IPS-NIHi11 (cell line): ENCODE measurements around the gene RPL32.
A peak's percentile ranks its signal among the peaks of the same experiment; 100 is the strongest.
"Not testable (repeated sequence)": the region's sequence is repeated elsewhere in the genome, so short reads cannot be mapped to it uniquely, and the experiment has no call there.

ENCODE experiments used
- DNase-seq: peaks from one replicate; pipeline ENCODE4 v3.0.0; 2012; ENCODE audit warnings: mixed read lengths, low spot score

RPL32 gene

GRCh38 chr3:12841149-12841969 is at the start of gene RPL32:
Gene RPL32, minus strand, starts transcription at chr3:12841565. Its CDS starts 1,328 bp downstream, at chr3:12840237.
- peak; percentile 86 for DNase-seq

DNA sequence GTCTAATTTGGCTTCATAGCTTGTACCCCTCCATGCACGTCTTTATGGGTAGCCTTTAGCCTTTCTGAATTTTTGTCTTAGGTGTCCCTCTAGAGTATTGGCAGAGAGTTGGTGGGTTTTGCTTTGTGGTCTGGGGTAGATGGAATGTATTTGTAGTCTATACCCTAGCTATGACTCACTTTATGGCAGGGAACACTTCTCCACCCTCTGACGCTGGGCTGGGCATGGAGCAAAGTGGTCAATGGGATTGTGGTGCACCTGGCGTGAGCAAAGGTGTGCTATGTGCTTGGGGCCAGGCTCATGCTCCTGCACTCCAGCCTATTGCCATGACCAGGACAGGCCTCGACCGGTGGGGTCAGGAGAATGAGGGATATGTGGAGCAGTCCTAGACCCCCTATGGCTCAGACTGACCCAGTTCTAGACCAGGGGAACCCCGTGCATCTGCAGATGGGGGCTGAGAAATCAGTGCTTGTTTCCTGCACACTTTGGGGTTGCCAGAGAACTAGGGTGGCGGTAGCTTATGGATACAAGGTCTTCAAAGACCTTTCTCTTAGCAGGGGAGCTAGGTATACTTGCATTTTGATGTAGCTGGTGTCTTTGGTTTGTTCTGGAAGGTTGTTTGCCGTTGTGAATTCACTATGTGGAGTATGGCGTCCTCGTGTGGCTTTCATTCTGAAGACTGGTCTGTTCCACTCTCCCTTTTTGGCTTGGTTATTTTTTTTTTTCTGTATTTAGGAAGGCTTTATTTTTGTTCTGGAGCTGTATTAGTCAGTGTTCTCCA is 49.4 kb upstream of the RPL32 start:
- no peak for DNase-seq

GRCh38 chr3:12886736-12887135 is 45.4 kb upstream of the RPL32 start:
- DNase-seq, result no peak

- no peak for DNase-seq
These were observed 44.8 kb upstream of the RPL32 start for GRCh38 chr3:12886106-12886679.

DNA sequence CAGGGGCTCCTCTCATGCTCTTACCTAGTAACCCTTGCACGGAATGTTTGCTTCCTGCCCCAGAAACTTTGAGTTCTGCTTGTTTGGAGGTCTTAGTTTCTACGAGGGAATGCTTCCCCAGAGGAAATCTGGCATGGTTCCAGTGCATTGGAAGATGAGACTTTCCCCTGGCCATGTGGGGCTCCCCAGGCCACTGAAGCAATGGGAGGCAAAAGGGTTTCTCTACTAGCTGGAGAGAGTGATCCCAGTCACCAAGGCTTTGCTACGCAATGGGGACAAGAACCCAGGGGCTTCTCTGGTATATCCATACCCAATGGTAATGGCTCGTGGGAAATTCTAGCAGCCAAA is 44.2 kb upstream of the RPL32 start:
- no peak for DNase-seq

- DNase-seq, result no peak
These were observed 43.6 kb upstream of the RPL32 start for GRCh38 chr3:12884790-12885582.

GRCh38 chr3:12884186-12884680 is 42.9 kb upstream of the RPL32 start:
- peak; percentile 24 for DNase-seq

DNA sequence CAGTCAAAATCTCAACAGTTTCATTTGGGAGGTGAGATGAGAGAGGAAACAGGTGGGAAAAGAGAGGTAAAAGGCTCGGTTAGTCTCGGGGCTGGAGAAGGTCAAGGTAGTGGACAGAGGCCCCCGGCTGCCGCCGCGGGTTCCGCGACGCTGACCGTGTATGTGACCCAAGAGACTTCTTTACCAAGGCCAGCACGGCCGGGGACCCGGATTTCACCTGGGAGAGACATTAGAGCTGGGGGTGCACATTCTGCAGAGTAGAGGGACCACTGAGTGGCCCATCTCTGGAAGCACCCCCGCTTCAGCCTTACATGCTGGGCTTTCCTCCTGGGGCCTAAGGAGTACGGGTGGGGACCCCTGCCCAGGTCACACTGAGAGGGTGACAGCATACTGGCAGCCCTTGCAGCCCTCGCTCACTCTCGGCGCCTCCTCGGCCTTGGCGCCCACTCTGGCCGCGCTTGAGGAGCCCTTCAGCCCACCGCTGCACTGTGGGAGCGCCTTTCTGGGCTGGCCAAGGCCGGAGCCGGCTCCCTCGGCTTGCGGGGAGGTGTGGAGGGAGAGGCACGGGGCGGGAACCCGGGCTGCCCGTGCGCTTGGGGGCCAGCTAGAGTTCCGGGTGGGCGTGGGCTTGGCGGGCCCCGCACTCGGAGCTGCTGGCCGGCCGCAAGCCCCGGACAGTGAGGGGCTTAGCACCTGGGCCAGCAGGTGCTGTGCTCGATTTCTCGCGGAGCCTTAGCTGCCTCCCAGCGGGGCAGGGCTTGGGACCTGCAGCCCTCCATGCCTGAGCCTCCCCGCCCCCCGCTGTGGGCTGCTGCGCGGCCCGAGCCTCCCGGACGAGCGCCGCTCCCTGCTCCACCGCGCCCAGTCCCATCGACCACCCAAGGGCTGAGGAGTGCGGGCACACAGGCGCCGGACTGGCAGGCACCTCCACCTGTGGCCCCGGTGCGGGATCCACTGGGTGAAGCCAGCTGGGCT is 41.3 kb upstream of the RPL32 start:
- DNase-seq, result no peak

- not testable (repeated sequence) for DNase-seq
These were observed 40.5 kb upstream of the RPL32 start for GRCh38 chr3:12881858-12882257.

DNA sequence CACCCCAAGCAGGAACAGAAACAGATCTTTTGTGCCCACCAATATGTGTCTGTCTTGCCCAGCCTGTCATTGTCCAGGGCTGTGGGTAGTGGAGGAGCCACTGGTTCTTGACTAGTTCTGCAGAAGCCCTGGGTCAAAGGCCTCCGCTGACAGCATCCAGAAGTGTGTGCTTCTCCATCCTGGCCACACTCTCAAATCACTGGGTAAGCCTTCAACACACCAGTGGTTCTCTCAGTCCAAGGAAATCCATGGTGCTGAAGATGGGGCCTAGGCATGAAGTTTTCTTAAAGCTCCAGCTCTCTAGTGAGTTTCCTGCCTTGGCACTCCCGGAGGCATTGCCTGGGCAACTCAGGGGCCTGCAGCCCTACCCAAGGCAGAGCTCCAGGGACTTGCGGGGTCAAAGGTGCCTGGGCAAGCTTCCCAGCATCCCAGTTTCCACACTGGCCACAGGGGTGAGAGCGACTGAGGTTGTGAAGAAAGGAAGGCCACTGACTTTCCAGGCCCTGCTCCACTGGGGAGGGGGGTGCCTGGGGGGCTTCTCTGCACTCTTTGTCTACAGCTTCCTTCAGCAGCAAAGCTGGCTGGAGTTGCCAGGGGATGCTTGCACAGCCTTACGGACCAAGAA is 37.9 kb upstream of the RPL32 start:
- DNase-seq, result no peak

GRCh38 chr3:12878758-12879157 is 37.4 kb upstream of the RPL32 start:
- DNase-seq, result not testable (repeated sequence)

- no peak for DNase-seq
These were observed 36.8 kb upstream of the RPL32 start for GRCh38 chr3:12878141-12878574.

DNA sequence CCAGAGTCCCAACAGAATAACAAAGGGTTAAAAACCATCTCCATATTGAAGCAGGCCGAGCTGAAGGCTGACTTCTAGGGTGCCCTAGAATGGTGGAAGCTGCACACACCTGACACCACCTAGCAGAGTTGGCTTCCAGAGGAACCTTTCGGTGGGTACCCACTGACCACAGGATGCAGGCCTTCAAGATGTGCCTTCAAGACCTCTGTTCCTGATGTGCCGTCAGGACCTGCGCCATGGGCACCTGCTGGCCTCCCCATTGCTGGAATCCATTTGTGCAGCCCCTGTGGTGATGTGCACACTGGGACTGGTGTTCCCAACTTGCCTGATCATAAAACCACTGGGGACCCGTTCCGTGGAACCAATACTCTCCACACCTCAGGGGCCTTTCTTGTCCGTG is 35.7 kb upstream of the RPL32 start:
- no peak for DNase-seq

GRCh38 chr3:12875857-12876836 is 34.8 kb upstream of the RPL32 start:
- peak; percentile 93 for DNase-seq

DNA sequence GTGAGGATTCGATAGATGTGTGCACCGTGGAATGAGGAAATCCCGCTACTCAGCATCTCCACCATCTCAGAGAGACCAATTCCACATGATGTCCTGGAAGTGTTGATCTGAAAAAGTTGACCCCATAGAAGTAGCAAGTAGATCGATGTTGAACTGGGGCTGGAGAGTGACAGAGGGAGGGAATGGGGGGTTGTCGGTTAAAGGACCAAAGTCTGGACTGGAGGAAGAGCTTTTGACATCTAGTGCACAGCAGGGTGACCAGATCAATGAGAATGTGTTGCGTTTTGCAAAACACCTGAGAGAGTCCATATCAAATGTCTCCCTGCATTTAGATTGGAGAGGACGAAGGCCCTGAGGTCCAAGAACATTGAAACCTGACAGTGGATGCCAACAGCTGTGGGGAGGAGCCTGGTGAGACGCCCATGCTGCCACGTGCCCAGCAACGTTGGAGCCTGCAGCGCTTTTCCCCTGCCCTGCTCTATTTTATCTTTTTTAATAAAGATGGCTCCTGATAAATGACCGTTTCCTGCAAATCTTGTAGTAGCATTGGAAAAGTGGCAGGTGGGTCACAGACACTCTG is 30.1 kb upstream of the RPL32 start:
- DNase-seq, result no peak

DNA sequence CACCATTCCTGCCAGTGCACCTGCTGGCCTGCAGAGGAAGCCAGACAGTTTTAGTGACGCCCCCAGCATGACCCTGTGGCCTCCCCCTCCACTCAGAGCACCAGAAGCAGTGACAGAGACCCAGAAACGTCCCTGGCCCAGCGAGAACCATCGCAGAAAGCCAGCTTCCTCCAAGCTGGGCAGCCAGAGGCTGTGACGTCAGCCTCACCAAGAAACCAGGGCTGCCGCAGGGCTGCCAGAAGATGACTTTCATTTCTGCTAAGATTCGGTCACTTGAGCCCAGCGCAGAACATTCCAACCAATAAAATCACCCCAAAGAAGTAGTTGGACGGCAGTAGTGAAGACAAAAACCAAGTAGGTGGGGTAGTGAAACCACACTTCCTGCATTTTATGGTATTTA is 29.6 kb upstream of the RPL32 start:
- no peak for DNase-seq

DNA sequence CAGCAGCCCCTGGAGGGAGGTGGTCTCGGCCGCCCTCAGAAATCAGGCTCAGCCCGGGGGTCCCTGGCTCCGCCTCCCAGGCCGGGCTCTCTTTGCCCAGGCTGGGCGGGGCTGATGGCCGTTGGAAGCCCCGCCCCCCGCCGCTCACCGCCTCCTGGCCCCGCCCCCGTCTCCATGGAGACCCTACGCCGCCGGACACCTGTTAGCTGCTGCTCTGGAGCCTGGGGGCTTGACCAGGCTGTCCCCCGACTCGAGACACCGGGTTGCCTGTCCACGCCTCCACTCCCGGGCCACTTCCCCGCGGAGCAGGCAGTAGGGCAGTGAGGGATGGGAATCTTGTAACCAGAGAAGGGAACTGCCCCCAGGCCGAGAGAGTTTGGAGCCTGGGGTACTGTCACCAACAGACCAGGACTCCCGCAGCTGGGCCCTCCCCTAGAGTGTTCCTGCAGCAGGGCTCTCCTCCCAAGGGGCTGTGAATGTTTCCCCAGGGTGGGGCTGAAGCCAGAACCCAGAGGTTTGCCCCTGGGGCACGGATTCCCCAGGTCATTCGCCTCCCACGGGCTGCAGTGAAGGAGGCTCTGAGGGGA is 27.8 kb upstream of the RPL32 start:
- peak; percentile 91 for DNase-seq
